OCI-LY3 (cell line): ENCODE results near the gene AMBRA1.

ENCODE experiments used
- EZH2phosphoT487 ChIP-seq: fragments of 200-600 bp; shearing (Covaris generic); IDR thresholded peaks from 2 replicates; pipeline ENCODE4 v1.6.1; 2018; ENCODE audit warnings: antibody characterized with exemption, mixed run types, low read depth
- TF ChIP-seq, protein P1 (sequence below): fragments of 200-600, 300-600 bp; sonication (generic); IDR thresholded peaks from 2 replicates; pipeline ENCODE4 v1.5.1; 2014; ENCODE audit warnings: antibody characterized with exemption, low read length, low read depth

GRCh38 chr11:46574656-46575055 lies 19.2 kb downstream of the AMBRA1 start:
- TF ChIP-seq, protein P1, sequence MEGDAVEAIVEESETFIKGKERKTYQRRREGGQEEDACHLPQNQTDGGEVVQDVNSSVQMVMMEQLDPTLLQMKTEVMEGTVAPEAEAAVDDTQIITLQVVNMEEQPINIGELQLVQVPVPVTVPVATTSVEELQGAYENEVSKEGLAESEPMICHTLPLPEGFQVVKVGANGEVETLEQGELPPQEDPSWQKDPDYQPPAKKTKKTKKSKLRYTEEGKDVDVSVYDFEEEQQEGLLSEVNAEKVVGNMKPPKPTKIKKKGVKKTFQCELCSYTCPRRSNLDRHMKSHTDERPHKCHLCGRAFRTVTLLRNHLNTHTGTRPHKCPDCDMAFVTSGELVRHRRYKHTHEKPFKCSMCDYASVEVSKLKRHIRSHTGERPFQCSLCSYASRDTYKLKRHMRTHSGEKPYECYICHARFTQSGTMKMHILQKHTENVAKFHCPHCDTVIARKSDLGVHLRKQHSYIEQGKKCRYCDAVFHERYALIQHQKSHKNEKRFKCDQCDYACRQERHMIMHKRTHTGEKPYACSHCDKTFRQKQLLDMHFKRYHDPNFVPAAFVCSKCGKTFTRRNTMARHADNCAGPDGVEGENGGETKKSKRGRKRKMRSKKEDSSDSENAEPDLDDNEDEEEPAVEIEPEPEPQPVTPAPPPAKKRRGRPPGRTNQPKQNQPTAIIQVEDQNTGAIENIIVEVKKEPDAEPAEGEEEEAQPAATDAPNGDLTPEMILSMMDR: no peak
- no peak for TF ChIP-seq EZH2phosphoT487
